Measurements from ENCODE around the gene FARS2.

The FARS2 gene

DNA sequence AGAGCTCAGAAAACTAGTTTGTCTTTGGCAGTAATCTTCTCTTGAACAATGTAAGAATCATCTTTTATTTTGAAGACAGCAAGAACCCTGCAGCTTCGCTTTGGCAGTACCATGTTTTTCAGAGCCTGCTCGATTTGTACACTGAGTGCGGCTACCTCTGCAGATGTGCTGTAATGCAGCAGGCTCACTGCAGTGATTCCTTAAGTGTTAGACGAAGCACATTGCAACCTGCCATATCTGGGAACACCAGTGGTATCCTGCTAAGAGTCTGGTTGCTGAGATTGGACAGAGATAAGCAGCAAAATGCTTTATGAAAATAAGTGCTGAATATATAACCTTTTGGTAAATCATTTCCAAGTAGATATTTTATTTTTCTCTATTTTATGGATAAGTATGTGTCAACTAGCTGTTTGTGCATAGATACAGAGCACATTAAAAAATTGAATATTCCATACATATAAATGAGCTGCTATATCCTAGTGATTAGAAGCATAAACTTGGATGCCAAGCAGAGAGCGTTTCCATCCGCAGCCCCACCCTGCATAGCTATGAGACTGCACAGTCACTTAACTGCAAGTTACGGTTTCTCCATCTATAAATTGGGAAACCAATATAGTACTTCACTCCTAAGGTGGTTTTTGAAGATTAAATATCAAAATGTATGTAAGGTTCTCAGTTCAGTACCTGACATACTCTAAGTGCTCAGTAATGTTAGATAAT, 328.3 kb downstream of the FARS2 start:
- H3K36me3 Mint-ChIP-seq (ENCODE audit: low read depth): peaks cover 7% of the 10 kb centered on the region
- H3K27me3 Mint-ChIP-seq (ENCODE audit: low read depth): peaks cover 3% of the 10 kb centered on the region
- H3K4me3 Mint-ChIP-seq: no peak overlapping the region
- no peaks in the 10 kb centered on the region for H3K4me1 Mint-ChIP-seq
- TF ChIP-seq, protein P1, sequence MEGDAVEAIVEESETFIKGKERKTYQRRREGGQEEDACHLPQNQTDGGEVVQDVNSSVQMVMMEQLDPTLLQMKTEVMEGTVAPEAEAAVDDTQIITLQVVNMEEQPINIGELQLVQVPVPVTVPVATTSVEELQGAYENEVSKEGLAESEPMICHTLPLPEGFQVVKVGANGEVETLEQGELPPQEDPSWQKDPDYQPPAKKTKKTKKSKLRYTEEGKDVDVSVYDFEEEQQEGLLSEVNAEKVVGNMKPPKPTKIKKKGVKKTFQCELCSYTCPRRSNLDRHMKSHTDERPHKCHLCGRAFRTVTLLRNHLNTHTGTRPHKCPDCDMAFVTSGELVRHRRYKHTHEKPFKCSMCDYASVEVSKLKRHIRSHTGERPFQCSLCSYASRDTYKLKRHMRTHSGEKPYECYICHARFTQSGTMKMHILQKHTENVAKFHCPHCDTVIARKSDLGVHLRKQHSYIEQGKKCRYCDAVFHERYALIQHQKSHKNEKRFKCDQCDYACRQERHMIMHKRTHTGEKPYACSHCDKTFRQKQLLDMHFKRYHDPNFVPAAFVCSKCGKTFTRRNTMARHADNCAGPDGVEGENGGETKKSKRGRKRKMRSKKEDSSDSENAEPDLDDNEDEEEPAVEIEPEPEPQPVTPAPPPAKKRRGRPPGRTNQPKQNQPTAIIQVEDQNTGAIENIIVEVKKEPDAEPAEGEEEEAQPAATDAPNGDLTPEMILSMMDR (IDR thresholded peaks at IDR 0.05; ENCODE audit: unreplicated experiment in 3 of 3): no peak
- H3K27ac Mint-ChIP-seq: no peak overlapping the region
- peaks cover 10% of the 10 kb centered on the region for H3K9me3 Mint-ChIP-seq

DNA sequence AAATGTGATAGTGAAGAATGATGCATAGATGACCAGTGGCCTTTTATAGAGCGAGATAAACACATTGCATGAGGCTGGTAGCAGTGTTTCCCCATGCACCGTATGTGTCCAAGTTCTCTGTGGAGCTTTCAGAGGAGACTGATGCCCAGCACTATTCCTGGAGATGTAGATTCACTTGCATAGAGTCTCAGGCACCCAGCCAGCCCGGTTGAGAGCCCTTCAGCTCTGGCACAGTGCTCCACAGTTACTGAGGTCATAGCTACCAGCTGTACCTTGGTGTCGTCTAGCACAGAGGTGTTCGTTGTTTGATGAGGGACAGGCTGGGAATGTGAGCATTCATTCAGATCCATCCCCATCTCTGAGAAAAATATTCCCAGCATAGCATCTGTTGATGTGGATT, 328.9 kb downstream of the FARS2 start:
- Mint-ChIP-seq H3K4me1 (no peaks in the 10 kb centered on the region), H3K27ac (no peak overlapping the region), H3K4me3 (no peak overlapping the region), H3K9me3 (peaks cover 10% of the 10 kb centered on the region), H3K36me3 (ENCODE audit: low read depth) (peaks cover 7% of the 10 kb centered on the region), H3K27me3 (ENCODE audit: low read depth) (peaks cover 3% of the 10 kb centered on the region)
- TF ChIP-seq, protein P1 (IDR thresholded peaks at IDR 0.05; ENCODE audit: unreplicated experiment in 3 of 3): no peak

DNA sequence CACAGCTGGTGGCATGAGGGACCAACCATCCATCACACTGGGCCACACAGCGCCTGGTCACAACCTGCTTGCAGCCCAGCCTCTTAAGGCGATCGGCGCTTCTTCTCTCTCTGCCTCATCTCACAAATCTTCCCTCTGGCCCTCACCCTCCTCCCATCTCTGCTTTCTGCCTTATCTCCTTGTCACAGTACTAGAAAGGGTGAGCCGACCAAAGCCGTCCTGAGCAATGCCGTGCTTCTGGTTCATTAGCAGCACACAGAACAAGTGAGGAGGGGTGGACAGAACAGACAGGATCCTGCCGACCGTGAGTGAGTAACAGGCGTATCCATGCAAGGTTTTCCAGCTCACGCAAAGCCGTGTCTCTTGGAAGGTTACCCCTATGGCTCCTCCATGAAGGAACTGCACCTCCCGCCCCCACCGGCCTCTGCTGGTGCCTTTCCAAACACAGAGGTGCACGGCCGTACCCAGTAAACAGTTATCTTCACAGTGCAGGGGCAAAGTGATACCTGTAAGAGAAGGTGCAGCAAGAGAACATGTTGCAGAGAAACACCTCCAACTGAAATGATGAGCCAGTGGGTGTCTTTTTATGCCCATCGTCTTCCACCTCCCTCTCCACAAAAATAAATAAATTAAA, 331.7 kb downstream of the FARS2 start:
- peaks cover 6% of the 10 kb centered on the region for H3K27me3 Mint-ChIP-seq (ENCODE audit: low read depth)
- peaks cover 3% of the 10 kb centered on the region for H3K9me3 Mint-ChIP-seq
- no peak overlapping the region for H3K4me3 Mint-ChIP-seq
- TF ChIP-seq, protein P1 (IDR thresholded peaks at IDR 0.05; ENCODE audit: unreplicated experiment in 3 of 3): no peak
- no peaks in the 10 kb centered on the region for H3K4me1 Mint-ChIP-seq
- no peak overlapping the region for H3K27ac Mint-ChIP-seq
- no peaks in the 10 kb centered on the region for H3K36me3 Mint-ChIP-seq (ENCODE audit: low read depth)

DNA sequence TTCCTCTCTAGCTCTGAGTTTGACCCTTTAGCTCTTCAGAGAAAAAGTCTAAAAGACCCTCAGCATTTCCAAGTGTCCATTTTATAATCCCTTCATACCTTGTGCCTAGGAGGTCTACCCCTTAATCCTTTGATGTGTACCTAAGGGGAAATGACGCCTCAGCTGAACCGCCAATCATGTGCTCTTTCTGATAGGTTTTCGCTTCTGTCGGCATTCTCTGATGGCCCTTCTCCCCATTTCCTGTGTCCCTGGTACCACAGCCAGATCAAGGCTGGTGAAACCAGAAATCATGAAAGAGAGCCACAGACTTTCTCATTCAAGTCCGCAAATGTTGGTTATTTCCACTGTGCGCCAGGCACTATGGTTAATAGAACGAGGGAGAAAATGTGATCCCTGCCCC, 333.9 kb downstream of the FARS2 start:
- H3K27me3 Mint-ChIP-seq (ENCODE audit: low read depth): peaks cover 6% of the 10 kb centered on the region
- no peaks in the 10 kb centered on the region for H3K36me3 Mint-ChIP-seq (ENCODE audit: low read depth)
- TF ChIP-seq, protein P1 (IDR thresholded peaks at IDR 0.05; ENCODE audit: unreplicated experiment in 3 of 3): no peak
- H3K4me3 Mint-ChIP-seq: no peak overlapping the region
- H3K4me1 Mint-ChIP-seq: no peaks in the 10 kb centered on the region
- no peaks in the 10 kb centered on the region for H3K9me3 Mint-ChIP-seq
- H3K27ac Mint-ChIP-seq: no peak overlapping the region

DNA sequence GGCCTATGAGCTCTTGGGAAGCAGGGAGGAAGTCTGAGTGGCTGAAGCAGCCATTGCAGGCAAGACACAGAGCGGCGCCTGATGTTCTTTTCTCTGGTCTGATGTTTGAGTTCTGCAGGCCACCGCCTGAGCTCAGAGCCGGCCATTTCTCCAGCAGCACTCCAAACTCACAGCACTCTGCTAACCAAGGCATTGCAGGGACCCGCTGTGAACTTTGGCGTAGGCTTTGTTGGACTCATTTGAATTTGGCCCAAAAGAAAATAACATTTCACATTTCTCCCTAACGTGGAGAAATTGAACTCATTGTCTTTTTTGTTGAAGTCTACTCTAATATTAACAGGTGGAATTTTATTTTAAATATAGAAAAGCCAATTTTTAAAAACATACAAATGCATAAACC, 336.1 kb downstream of the FARS2 start:
- Mint-ChIP-seq H3K4me1 (no peaks in the 10 kb centered on the region), H3K4me3 (no peak overlapping the region), H3K36me3 (ENCODE audit: low read depth) (no peaks in the 10 kb centered on the region), H3K27me3 (ENCODE audit: low read depth) (peaks cover 6% of the 10 kb centered on the region), H3K9me3 (no peaks in the 10 kb centered on the region), H3K27ac (no peak overlapping the region)
- TF ChIP-seq, protein P1 (IDR thresholded peaks at IDR 0.05; ENCODE audit: unreplicated experiment in 3 of 3): no peak

DNA sequence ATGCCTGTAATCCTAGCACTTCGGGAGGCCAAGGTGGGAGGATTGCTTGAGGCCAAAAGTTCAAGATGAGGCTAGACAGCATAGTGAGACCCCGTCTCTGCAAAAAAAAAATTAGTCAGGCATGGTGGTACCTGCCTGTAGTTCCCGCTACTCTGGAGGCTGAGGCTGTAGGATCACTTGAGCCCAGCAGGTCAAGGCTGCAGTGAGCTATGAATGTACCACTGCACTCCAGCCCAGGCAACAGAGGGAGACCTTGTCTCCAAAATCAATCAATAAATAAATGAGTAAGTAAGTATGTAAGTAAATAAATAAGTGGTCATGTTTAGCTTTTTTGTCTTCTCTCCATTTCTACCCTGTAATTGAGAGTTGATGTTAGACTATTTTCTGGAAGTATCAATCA, 336.8 kb downstream of the FARS2 start:
- no peak overlapping the region for H3K4me3 Mint-ChIP-seq
- H3K27ac Mint-ChIP-seq: no peak overlapping the region
- H3K9me3 Mint-ChIP-seq: no peaks in the 10 kb centered on the region
- no peaks in the 10 kb centered on the region for H3K36me3 Mint-ChIP-seq (ENCODE audit: low read depth)
- no peaks in the 10 kb centered on the region for H3K4me1 Mint-ChIP-seq
- TF ChIP-seq, protein P1 (IDR thresholded peaks at IDR 0.05; ENCODE audit: unreplicated experiment in 3 of 3): no peak
- H3K27me3 Mint-ChIP-seq (ENCODE audit: low read depth): peaks cover 3% of the 10 kb centered on the region
